Neutrophil (primary cell): ENCODE data around the gene SMIM10.
"Not testable (repeated sequence)": the region's sequence is repeated elsewhere in the genome, so short reads cannot be mapped to it uniquely, and the experiment has no call there.

Experiments
- H3K27ac ChIP-seq: fragments of 200-600 bp; sonication (generic); 2 replicates; pipeline ENCODE4 v1.5.1; 2016; ENCODE audit warnings: mild to moderate bottlenecking, moderate library complexity
- H3K27me3 ChIP-seq: fragments of 200-600 bp; sonication (generic); 2 replicates; pipeline ENCODE4 v1.6.0; 2016; ENCODE audit warnings: mild to moderate bottlenecking
- H3K36me3 ChIP-seq: fragments of 200-600 bp; sonication (generic); 2 replicates; pipeline ENCODE4 v1.5.1; 2017
- H3K4me1 ChIP-seq, 2 experiments: fragments of 200-600 bp in 1 of 2; sonication (generic) in 1 of 2; 1 replicate in 1 of 2; 2 replicates in 1 of 2; pipeline versions ENCODE4 v1.5.1 to v1.6.1; 2013 to 2016; ENCODE audit warnings: low read depth in 1 of 2, low read length in 1 of 2, mild to moderate bottlenecking in 1 of 2, moderate library complexity in 1 of 2; ENCODE audit not compliant: control insufficient read depth in 1 of 2, insufficient read depth in 1 of 2
- H3K4me3 ChIP-seq, 2 experiments: fragments of 200-600 bp in 1 of 2; sonication (generic) in 1 of 2; 1 replicate in 1 of 2; 2 replicates in 1 of 2; pipeline ENCODE4 v1.5.1; 2013 to 2016; ENCODE audit warnings: low read depth in 1 of 2, low read length in 1 of 2, mild to moderate bottlenecking in 1 of 2, moderate library complexity in 1 of 2
- H3K9me3 ChIP-seq: fragments of 200-600 bp; sonication (generic); 2 replicates; pipeline ENCODE4 v1.5.1; 2016
- CTCF ChIP-seq: fragments of 200-600 bp; sonication (generic); IDR thresholded peaks from 2 replicates; pipeline ENCODE4 v1.5.1; 2016; ENCODE audit warnings: antibody characterized with exemption

Gene SMIM10

GRCh38 chrX:135015523-135016245 is 24.9 kb downstream of the SMIM10 start:
- Histone ChIP-seq H3K4me1 (no peaks in the 10 kb centered on the region), H3K27me3 (peaks cover 5% of the 10 kb centered on the region), H3K36me3 (no peaks in the 10 kb centered on the region), H3K9me3 (no peaks in the 10 kb centered on the region), H3K27ac (no peak overlapping the region), H3K4me3 (no peak overlapping the region)
- TF ChIP-seq CTCF, result no peak

- peaks cover 30% of the 10 kb centered on the region for H3K27me3 ChIP-seq
- not testable (repeated sequence) for H3K27ac ChIP-seq, H3K4me3 ChIP-seq, H3K36me3 ChIP-seq, H3K9me3 ChIP-seq, H3K4me1 ChIP-seq
Measured at GRCh38 chrX:135019890-135020289, 29.1 kb downstream of the SMIM10 start.

- not testable (repeated sequence) for H3K36me3 ChIP-seq, H3K4me1 ChIP-seq, H3K4me3 ChIP-seq, H3K27ac ChIP-seq, H3K9me3 ChIP-seq
- peaks cover 30% of the 10 kb centered on the region for H3K27me3 ChIP-seq
Measured at GRCh38 chrX:135023791-135024190, 33.0 kb downstream of the SMIM10 start.

GRCh38 chrX:135024526-135024925 is 33.7 kb downstream of the SMIM10 start:
- peaks cover 30% of the 10 kb centered on the region for H3K27me3 ChIP-seq
- no peak overlapping the region for H3K27ac ChIP-seq
- no peaks in the 10 kb centered on the region for H3K9me3 ChIP-seq
- TF ChIP-seq CTCF, result no peak
- no peaks in the 10 kb centered on the region for H3K36me3 ChIP-seq
- peaks cover 0 to 6% of the 10 kb centered on the region in 2 experiments for H3K4me1 ChIP-seq
- no peak overlapping the region for H3K4me3 ChIP-seq

- not testable (repeated sequence) for H3K27ac ChIP-seq
Measured at GRCh38 chrX:135030207-135030963, 39.6 kb downstream of the SMIM10 start.

GRCh38 chrX:135041149-135042123 is 50.6 kb downstream of the SMIM10 start:
- H3K36me3 ChIP-seq, H3K4me3 ChIP-seq, H3K4me1 ChIP-seq, H3K27me3 ChIP-seq, H3K27ac ChIP-seq, H3K9me3 ChIP-seq: not testable (repeated sequence)

More at GRCh38 chrX:135030207-135030963, 39.6 kb downstream of the SMIM10 start:
- not testable (repeated sequence) for H3K4me1 ChIP-seq, H3K9me3 ChIP-seq, H3K4me3 ChIP-seq, H3K36me3 ChIP-seq, H3K27me3 ChIP-seq
